CD4-positive, alpha-beta T cell treated with Interleukin-4 for 4 hours (primary cell): ENCODE results near the gene CUL9.
A peak's percentile ranks its signal among the peaks of the same experiment; 100 is the strongest.

ENCODE experiments used
- DNase-seq: peaks from one replicate; pipeline ENCODE4 v3.0.0-alpha.2; 2020

The CUL9 gene

DNA sequence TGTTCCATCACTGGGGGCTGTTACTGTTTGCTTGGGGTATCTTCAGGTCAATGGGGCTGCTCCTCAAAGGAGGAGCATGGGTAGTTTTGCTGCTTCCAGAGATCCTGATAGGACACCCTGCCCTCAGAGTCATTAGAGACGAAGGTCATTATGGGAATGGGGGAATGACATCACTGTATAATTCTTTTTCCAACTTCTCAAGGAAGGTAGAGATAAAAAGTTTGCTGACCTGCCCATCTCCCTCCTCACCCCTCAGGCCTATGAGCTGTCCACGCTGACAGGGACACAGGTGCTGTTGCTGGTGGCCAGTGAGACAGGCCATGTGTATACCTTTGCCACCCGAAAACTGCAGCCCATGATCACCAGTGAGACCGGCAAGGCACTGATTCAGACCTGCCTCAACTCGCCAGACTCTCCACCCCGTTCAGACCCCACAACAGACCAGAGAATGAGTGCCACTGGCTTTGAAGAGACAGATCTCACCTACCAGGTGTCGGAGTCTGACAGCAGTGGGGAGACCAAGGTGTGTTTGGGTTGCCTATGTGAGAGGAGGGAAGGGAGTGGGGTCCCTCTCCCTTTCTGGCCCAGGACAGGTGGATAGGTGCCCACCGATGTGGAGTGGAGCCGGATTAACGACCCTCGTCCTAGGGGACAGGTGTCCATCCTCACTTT lies 8.3 kb upstream of the CUL9 start:
- no peak for DNase-seq

DNA sequence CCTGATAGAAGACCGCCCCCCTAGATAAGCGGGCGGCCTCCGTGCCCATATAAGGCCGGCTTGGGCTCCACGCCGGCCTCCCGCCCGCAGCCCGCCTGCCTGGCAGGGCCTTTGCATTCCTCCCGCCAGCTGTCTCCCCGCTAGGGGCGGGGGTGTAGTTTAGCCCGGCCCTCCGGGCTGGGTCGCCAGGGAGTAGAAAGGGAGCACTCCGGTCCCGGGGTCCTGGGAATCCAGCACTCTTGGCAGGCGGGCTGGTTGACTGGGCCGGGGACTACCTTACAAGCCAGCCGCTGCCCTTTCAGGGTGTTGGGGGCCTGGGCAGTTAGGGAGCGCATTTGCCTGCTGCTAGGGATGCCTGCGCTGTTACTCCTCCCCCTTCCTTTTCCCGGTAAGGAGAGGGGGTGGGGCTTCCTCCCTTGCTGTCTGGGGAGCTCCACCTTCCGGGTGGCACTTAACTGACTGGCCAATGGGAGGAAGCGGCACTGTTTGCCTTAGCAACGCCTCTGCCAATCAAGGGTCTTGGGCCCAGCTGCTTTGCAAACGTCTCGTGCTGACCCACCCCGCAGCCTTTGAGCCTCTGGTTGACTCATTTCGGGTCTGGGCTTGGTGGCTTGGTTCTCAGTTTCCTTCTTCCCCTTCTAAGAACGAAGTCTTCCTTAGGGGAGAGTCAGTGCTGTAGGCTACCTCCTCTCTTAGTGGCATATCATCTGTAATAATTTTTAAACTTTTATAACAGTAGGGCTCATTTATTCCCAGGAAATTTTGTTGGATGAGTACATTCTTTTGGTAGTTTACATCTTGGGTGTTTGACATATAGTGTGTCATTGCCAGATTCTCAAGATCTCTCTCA lies 7.5 kb upstream of the CUL9 start:
- peak; percentile 98 for DNase-seq

DNA sequence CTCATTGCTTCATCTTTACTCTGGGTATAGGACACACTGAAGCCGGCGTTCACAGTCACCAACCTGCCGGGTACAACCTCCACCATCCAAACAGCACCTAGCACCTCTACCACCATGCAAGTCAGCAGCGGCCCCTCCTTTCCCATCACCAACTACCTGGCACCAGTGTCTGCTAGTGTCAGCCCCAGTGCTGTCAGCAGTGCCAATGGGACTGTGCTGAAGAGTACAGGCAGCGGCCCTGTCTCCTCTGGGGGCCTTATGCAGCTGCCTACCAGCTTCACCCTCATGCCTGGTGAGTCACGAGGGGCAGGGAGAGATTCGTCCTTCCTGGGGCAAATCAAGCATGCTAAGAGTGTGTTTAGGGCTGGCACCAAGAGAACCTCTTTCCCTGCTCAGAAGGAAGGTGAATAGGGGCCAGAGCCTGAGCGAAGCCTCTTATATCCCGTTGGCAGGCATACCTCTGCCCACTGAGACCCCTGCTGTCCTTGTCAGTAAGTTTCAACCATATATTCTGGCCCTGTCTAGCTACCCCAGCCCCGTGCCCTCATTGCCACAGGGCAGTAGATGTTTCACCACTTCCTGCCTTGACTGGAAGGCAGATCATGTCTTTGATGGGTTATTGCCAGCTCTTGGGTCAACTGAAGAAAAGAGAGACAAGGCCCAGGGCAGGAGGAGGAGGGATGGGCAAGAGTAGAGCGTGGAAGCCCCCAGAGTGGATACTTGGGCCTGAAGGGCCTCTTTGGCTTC lies 6.1 kb upstream of the CUL9 start:
- no peak for DNase-seq

DNA sequence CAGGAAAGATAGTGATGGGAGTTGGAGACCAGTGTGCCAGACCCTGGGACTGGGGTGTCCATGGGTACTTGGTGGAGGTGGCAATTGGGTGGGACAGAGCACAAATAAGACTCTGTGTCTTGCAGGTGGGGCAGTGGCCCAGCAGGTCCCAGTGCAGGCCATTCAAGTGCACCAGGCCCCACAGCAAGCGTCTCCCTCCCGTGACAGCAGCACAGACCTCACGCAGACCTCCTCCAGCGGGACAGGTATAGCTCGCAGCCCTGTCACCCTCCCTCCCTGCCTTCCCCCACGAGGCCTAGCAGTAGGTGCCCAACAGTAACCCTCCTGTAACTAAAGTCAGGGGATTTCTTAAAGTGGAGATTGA lies 5.6 kb upstream of the CUL9 start:
- no peak for DNase-seq

DNA sequence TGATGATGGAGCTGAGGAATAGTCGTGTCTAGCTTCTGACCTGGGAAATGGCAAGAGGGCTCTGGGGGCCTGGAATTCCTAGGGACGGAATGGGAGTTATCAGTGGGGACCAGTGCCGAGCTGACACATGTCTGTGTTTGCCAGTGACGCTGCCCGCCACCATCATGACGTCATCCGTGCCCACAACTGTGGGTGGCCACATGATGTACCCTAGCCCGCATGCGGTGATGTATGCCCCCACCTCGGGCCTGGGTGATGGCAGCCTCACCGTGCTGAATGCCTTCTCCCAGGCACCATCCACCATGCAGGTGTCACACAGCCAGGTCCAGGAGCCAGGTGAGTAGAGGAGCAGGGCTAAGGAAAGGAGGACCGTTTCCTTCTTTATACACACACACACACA lies 3.8 kb upstream of the CUL9 start:
- no peak for DNase-seq

DNA sequence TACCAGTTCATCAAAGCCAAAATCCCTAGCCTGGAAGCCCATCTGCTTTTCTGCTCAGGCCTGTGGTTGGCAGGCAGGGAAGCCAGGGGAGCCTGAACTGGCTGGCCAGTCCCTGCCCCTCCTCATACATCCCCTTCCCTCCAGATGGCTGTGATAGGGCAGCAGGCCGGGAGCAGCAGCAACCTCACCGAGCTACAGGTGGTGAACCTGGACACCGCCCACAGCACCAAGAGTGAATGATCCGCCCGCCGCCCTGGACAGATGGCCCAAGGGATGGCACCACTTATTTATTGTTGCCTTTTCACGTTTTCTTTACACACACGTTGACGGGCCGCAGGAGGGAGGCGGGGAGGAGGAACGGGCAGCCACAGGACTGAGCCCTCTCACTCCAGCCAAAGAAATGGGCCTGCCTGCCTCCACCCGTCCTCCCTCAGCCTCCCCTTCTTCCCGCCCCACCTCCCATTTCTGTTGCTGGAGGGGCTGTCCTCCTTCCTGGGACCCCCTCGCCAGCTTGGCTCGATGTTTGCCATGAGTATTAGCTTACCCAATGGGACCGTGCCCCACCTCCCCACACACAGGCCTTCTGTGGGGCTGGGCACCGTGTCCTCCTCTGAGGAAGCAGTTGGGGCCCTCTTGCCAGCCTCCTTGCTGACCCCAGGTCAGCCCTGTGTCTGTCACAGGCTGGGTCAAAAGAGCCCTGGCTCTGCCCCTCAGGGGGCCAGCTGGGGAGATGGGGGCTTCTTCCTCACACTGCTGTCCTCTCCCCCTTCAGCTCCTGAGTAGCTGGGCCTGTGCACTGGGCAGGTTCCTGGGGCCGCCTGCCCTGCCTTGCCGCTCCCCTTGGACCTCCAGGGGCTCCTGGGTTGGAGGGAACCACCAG lies 2.8 kb upstream of the CUL9 start:
- DNase-seq = no peak

DNA sequence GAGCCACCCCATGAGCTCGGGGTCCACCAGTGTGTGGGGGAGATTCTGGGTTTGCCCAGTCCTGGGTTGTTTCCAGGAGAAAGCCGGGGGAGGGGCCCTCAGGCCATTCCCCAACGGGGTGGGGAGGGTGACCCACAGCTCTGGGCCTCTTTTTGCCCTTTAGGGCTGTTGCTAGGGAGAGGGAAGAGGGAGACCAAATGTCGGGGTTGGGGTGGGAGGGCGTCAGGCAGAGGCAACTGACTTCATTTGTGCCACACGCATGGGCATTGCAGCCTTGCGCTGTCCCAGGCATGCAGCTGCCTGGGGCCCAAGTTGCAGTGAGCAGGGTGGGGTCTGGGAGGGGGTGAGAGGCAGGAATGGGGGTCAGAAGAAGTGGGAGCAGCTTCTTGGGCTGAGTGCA lies 1.9 kb upstream of the CUL9 start:
- no peak for DNase-seq

DNA sequence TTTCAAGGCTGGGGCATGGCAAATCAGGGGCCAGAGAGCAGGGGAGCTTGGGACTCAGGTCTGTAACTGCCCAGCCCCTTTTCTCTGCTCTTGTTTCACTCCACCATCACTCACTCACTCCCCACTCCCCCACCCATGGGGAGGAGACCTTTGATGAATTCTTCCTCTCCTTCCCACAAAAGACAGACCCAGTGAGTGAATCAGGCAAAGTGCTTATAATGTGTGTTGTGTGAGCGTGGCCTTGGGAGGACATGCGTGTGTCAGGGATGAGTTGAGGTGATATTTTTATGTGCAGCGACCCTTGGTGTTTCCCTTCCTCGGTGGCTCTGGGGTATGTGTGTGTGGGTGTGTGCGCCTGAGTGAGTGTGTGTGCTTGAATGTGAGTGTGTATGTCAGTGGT lies 1.0 kb upstream of the CUL9 start:
- DNase-seq = no peak

DNA sequence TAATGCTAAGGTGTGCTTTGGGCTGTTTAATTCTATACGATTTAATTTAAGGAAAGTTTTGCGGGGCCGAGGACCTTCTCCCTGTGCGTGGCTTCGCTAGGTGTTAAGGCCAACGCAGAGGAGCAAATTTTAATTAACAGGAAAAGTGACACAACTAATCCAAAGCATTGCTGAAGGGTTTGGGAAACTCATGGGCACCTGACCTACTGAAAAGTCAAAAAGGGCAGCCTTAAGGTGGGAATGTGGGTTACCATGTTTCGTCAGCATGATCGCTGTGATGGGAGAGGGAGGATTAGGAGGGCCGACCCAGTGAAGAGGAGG lies 415 bp upstream of the CUL9 start:
- DNase-seq = no peak

DNA sequence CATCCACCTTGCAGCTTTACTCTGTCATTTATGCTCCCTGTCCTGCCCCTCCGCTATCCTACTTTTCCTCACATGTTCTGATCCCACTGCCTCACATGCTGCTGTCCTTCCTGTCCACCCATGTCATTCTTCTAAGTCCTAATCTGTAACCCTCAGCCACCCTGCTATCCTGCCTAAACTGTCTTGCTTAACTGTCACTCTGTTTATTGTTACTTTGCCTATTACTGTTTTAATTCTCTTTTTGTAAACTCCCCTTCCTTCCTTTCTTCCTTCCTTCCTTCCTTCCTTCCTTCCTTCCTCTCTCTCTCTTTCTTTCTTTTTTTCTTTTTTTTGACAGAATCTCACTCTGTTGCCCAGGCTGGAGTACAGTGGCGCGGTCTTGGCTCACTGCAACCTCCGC lies 1.4 kb downstream of the CUL9 start:
- DNase-seq = no peak

DNA sequence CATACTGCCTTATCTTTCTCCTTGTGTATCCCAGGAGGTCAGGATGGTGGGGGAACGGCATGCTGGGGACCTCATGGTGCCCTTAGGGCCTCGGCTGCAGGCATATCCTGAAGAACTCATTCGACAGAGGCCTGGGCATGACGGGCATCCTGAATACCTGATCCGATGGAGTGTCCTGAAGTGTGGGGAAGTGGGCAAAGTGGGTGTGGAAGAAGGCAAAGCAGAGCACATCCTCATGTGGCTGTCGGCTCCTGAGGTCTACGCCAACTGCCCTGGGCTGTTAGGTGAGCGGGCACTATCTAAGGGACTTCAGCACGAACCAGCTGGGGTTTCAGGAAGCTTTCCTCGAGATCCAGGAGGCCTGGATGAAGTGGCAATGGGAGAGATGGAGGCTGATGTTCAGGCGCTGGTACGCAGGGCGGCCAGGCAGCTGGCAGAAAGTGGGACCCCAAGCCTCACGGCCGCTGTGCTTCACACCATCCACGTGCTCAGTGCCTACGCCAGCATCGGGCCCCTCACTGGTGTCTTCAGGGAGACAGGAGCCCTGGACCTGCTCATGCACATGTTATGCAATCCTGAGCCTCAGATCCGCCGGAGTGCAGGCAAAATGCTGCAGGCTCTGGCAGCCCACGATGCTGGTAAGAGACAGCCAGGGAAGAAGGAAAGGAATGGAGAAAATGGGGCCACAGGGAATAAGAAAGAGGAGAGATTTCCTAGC lies 2.4 kb downstream of the CUL9 start:
- DNase-seq = no peak

DNA sequence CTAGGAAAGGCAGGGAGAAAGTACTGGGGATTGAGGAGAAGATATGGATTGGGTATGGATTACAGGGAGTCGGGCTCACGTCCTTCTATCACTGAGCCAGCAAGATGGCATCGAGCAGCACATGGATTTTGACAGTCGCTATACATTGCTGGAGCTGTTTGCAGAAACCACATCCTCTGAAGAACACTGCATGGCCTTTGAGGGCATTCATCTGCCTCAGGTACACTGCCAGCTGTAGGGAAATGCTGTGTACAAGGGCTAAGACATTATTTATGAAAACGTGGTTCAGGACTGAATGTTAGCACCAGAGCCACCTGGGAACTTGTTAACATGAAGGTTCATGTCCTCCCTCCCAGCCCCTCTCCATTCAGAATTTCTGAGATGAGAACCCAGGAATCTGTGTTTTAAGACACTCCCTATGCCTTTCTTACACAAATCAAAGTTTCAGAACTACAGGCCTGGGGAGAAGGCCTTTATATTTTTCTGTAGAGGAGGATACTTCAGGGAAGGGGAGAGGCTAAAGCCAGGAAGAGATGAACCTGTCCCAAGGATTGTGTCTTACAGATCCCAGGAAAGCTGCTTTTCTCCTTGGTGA lies 3.5 kb downstream of the CUL9 start:
- peak; percentile 26 for DNase-seq

DNA sequence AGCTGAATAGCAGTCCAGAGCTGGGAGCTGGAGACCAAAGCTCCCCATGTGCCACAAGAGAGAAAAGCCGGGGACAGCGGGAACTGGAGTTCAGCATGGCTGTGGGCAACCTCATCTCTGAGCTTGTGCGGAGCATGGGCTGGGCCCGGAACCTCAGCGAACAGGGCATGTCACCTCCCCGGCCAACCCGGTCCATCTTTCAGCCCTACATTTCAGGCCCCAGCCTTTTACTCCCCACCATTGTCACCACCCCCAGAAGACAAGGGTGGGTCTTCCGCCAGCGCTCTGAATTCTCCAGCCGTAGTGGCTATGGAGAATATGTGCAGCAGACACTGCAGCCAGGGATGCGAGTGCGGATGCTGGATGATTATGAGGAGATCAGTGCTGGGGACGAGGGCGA lies 4.0 kb downstream of the CUL9 start:
- DNase-seq = no peak

DNA sequence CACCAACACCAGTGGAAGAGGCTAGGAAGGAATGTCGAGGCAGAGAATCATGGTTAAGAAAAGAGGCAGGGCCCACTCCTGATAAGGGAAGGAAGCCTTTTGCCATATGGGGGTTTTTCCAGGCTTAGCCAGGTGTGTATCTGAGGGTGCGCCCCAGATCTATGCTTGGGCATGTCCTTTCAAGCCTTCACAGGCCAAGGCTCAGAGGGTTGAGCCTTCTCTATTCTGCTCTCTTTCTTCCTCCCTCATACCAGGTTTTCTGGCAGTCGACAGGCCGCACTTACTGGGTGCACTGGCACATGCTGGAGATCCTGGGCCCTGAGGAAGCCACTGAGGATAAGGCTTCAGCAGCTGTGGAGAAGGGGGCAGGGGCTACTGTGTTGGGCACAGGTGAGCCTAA lies 4.7 kb downstream of the CUL9 start:
- no peak for DNase-seq

DNA sequence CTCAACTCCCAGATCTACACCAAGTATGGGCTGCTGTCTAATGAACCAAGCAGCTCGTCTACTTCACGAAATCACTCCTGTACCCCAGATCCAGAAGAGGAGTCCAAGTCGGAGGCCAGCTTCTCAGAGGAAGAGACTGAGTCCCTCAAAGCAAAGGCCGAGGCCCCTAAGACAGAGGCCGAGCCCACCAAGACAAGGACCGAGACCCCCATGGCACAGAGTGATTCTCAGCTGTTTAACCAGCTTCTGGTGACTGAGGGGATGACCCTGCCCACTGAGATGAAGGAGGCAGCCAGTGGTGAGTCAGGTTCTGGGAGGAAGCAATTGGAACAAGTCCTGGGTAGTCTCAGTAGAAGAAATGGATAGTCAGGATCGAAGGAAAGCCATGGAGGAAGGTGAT lies 5.8 kb downstream of the CUL9 start:
- no peak for DNase-seq

DNA sequence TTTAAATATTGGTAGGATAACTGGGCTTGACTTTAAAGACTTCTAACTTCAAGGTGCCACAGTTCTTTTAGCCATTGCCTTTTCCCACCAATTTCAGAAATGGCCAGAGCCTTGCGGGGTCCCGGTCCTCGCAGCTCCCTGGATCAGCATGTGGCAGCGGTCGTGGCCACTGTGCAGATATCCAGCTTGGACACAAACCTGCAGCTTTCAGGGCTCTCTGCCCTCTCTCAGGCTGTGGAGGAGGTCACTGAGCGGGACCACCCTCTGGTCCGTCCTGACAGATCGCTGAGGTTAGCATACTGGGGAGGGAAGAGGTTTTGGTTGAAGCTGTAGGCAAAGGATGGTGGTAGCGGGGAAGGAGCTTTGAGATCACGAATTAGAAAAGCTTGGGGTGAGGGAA lies 6.4 kb downstream of the CUL9 start:
- DNase-seq = no peak

DNA sequence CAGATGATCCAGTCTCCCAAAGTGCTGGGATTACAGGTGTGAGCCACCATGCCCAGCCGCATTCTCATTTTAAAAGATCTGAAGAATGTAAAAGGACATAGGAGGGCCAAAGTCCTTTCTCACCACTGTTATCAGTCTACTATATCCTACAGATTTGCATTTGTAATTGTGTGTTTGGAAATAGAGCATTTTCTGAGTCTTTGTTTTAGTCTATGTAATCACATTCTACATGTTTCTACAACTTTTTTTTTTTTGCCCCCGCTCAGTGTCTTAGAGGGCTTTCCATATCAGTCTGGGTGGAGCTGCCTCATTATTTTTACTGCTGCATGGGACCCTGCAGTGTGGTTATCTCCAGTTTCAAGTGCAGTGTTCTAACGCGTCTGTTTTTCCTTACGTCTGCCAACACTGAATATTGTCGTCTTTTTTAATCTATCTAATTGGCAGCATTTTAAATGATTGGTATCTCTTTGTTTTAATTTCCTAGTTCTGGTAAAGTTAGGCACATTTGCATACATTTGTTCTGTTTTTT lies 7.8 kb downstream of the CUL9 start:
- no peak for DNase-seq

DNA sequence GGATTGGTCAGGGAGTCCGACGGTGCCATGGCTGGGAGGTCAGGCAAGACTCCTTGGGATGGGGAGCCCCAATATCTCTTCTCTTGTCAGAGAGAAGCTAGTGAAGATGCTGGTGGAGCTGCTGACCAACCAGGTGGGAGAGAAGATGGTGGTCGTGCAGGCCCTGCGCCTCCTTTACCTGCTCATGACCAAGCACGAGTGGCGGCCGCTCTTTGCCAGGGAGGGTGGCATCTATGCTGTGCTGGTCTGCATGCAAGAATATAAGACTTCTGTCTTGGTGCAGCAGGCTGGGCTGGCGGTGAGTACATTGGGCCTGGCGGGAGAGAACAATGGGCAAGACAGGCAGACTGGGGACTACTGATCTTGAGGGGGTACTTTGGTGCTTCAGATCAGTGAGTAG lies 10.9 kb downstream of the CUL9 start:
- no peak for DNase-seq

DNA sequence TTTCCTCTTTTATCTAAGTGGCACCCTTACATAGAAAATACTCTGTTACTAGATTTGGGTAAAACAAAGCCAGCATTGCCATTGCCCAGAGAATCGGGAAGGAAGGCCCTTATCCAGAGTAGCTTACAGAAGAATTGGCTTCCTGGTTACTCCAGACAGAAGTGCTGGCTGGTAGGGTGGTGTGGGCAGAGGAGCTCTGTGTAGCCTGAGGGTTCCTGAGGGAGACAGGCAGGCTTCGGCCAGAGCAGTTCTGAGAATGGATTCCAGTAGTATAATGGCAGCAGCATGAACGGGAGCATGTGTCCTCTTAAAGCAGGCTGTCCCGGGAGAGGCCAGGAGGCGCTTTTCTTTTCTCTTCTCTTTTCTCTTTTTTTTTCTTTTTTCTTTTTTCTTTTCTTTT lies 11.9 kb downstream of the CUL9 start:
- DNase-seq = no peak

DNA sequence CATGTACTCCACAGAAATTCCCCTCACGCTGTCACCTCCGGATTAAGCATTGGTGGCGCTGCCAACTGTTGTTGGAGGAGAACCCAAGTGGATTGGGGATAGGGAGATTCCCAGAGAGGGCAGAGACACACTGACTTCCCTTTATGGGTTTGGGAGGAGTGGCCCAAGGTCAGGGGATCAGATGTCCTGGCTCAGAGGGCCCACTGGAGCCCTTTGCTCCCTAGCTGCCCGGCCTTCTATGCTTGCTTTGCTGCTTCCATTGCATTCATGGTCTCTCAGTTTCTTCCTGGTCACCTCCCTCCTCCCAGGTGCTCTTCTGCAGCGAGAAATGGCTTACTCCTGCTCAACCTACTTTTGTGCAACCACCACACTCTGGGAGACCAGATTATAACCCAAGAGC lies 14.3 kb downstream of the CUL9 start:
- no peak for DNase-seq

DNA sequence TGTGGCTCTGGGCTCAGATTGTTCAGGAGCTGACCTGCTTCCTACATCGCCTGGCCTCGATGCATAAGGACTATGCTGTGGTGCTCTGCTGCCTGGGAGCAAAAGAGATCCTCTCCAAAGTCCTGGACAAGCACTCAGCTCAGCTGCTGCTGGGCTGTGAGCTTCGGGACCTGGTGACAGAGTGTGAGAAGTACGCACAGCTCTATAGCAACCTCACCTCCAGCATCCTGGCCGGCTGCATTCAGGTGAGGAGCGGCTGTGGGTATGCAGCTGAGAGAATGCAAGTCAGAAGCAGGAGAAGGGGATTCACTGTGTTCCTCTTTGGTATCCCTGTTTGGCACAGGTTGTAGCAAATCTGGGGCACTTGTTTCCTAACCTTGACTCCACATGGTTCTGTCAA lies 17.9 kb downstream of the CUL9 start:
- no peak for DNase-seq

DNA sequence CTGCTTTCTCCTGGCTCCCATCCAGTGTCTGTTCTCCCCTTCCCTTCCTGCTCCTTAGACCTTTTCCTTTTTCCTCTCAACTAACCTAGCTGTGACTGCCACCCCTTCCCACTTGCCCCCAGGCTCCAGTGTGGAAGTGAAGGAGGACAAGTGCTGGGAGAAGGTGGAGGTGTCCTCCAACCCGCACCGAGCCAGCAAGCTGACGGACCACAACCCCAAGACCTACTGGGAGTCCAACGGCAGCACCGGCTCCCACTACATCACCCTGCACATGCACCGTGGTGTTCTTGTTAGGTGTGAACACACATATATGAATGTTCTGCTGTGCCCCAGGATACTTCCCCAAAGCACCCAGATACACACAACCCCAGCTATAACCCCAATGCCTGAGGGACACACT lies 18.5 kb downstream of the CUL9 start:
- no peak for DNase-seq
